ENCODE results near the gene LCE3A. TPM values are rescaled to one million over a fixed set of nuclear protein-coding genes. Genes with fewer than 3 reads are reported as not detected.

The LCE3A gene
- polyA plus RNA-seq, 1 donor (not counting 4 experiments of a cell fraction or from before 2014, with no cell fraction given), result not detected

GRCh38 chr1:152599934-152600333, 23.0 kb downstream of the LCE3A start, which contains the start of gene LCE3C:
LCE3C (plus strand) TSS chr1:152600234; CDS start chr1:152600732, 498 bp downstream.
- no peak within 1 kb of the TSS for H3K4me2 ChIP-seq (ENCODE audit: control insufficient read depth, extremely low read depth, insufficient read depth, low read depth, low read length)
- H3K36me3 ChIP-seq (ENCODE audit: control insufficient read depth in 2 of 2, extremely low read depth in 1 of 2, insufficient read depth in 2 of 2, low read length in 2 of 2), result no peaks in the 10 kb centered on the region
- no peaks in the 10 kb centered on the region for H4K20me1 ChIP-seq (ENCODE audit: control insufficient read depth, extremely low read depth, insufficient read depth, low read length)
- H3K4me1 ChIP-seq (ENCODE audit: control insufficient read depth, extremely low read depth, insufficient read depth, low read length), result no peaks in the 10 kb centered on the region
- TF ChIP-seq CTCF (optimal IDR thresholded peaks at IDR 0.05 in 1 of 3, IDR thresholded peaks at IDR 0.05 in 1 of 3, conservative IDR thresholded peaks at IDR 0.05 in 1 of 3; ENCODE audit: extremely low read depth in 1 of 3, insufficient read depth in 2 of 3, low read length in 3 of 3) (no peak), EZH2 (IDR thresholded peaks at IDR 0.05; ENCODE audit: low read length) (no peak)
- FAIRE-seq, result no peak
- no peak within 1 kb of the TSS for H3K9ac ChIP-seq (ENCODE audit: control insufficient read depth, extremely low read depth, insufficient read depth, low read length)
- no peak within 1 kb of the TSS for H3K27ac ChIP-seq (ENCODE audit: control insufficient read depth, insufficient read depth, low read length)
- H3K27me3 ChIP-seq (ENCODE audit: control insufficient read depth, extremely low read depth, insufficient read depth, low read length), result no peaks in the 10 kb centered on the region
- no peak for DNase-seq (ENCODE audit: low read depth, low spot score)
- no peak within 1 kb of the TSS for H3K4me3 ChIP-seq (ENCODE audit: control insufficient read depth in 2 of 3, extremely low read depth in 1 of 3, insufficient read depth in 2 of 3, low read depth in 1 of 3, low read length in 3 of 3)
- dilution Hi-C loops (cut with MboI; ENCODE audit: extremely low pct_ligation_motif_present, low sequenced_read_pairs), result no loop called here
- no peaks in the 10 kb centered on the region for H3K9me3 ChIP-seq (ENCODE audit: control insufficient read depth, low read depth, low read length)
- no peaks in the 10 kb centered on the region for H3K9me1 ChIP-seq (ENCODE audit: control insufficient read depth, extremely low read depth, insufficient read depth, low read length)
- H3K79me2 ChIP-seq (ENCODE audit: control insufficient read depth, insufficient read depth, low read length), result no peaks in the 10 kb centered on the region
- no peak within 1 kb of the TSS for H2AFZ ChIP-seq (ENCODE audit: control insufficient read depth, low read length)

GRCh38 chr1:152596986-152597385, 25.9 kb downstream of the LCE3A start:
- Histone ChIP-seq H3K4me2 (ENCODE audit: control insufficient read depth, extremely low read depth, insufficient read depth, low read depth, low read length) (no peak overlapping the region), H3K36me3 (ENCODE audit: control insufficient read depth in 2 of 2, extremely low read depth in 1 of 2, insufficient read depth in 2 of 2, low read length in 2 of 2) (no peaks in the 10 kb centered on the region), H2AFZ (ENCODE audit: control insufficient read depth, low read length) (no peak overlapping the region), H4K20me1 (ENCODE audit: control insufficient read depth, extremely low read depth, insufficient read depth, low read length) (no peaks in the 10 kb centered on the region), H3K4me3 (ENCODE audit: control insufficient read depth in 2 of 3, extremely low read depth in 1 of 3, insufficient read depth in 2 of 3, low read depth in 1 of 3, low read length in 3 of 3) (no peak overlapping the region), H3K9me1 (ENCODE audit: control insufficient read depth, extremely low read depth, insufficient read depth, low read length) (no peaks in the 10 kb centered on the region), H3K27ac (ENCODE audit: control insufficient read depth, insufficient read depth, low read length) (no peak overlapping the region), H3K9me3 (ENCODE audit: control insufficient read depth, low read depth, low read length) (no peaks in the 10 kb centered on the region), H3K9ac (ENCODE audit: control insufficient read depth, extremely low read depth, insufficient read depth, low read length) (no peak overlapping the region), H3K79me2 (ENCODE audit: control insufficient read depth, insufficient read depth, low read length) (no peaks in the 10 kb centered on the region), H3K27me3 (ENCODE audit: control insufficient read depth, extremely low read depth, insufficient read depth, low read length) (no peaks in the 10 kb centered on the region), H3K4me1 (ENCODE audit: control insufficient read depth, extremely low read depth, insufficient read depth, low read length) (no peaks in the 10 kb centered on the region)
- DNase-seq (ENCODE audit: low read depth, low spot score) (no peak), FAIRE-seq (no peak)
- TF ChIP-seq EZH2 (IDR thresholded peaks at IDR 0.05; ENCODE audit: low read length), result no peak
- no peak for TF ChIP-seq CTCF (optimal IDR thresholded peaks at IDR 0.05 in 1 of 3, IDR thresholded peaks at IDR 0.05 in 1 of 3, conservative IDR thresholded peaks at IDR 0.05 in 1 of 3; ENCODE audit: extremely low read depth in 1 of 3, insufficient read depth in 2 of 3, low read length in 3 of 3)
- dilution Hi-C loops (cut with MboI; ENCODE audit: extremely low pct_ligation_motif_present, low sequenced_read_pairs), result no loop called here

Measured in keratinocyte (primary cell).